GM21825 (cell line): ENCODE measurements around the gene SLC7A14.

Experiments
- ATAC-seq: cut with Tn5 transposase; IDR thresholded peaks from one replicate; pipeline ENCODE4 v1.9.1; 2021; ENCODE audit warnings: mild to moderate bottlenecking, moderate library complexity; ENCODE audit not compliant: unreplicated experiment

SLC7A14 gene

DNA sequence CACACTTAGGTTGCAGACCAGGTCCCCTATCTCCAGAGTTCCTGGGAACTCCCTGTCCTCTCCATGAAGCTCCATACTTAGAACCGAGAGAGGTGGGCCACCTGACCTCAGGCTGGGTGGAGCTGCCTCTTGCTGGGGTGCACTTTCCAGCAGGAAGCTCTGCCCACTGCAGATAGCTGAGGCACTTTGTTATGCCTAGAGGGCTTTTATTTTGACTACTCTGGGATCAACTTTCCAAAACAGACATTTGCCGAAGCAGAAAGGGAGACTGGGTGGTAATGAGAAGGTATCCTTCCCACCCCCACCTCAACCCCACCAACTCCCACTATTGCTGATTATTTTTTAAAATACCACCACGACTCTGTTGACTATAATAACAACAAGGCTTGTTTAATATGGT is 112.5 kb downstream of the SLC7A14 start:
- no peak for ATAC-seq

DNA sequence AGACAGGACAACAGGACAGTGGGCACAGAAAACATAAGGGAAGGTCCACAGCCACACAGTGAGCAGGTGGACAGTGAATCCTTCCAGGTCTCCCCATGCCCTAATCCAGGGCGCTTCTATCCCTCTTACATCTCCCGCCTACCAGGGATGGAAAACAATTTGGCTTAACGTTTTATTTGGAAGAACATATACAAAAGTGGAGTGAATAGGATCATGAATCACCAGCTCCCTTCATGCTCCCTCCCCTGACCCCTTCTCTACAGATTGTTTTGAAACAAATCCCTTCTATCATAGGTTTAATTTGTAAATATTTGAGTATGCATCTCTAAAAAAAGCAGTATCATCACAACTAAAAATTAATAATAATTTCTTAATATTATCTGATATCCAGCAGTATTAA is 114.7 kb downstream of the SLC7A14 start:
- ATAC-seq: no peak

DNA sequence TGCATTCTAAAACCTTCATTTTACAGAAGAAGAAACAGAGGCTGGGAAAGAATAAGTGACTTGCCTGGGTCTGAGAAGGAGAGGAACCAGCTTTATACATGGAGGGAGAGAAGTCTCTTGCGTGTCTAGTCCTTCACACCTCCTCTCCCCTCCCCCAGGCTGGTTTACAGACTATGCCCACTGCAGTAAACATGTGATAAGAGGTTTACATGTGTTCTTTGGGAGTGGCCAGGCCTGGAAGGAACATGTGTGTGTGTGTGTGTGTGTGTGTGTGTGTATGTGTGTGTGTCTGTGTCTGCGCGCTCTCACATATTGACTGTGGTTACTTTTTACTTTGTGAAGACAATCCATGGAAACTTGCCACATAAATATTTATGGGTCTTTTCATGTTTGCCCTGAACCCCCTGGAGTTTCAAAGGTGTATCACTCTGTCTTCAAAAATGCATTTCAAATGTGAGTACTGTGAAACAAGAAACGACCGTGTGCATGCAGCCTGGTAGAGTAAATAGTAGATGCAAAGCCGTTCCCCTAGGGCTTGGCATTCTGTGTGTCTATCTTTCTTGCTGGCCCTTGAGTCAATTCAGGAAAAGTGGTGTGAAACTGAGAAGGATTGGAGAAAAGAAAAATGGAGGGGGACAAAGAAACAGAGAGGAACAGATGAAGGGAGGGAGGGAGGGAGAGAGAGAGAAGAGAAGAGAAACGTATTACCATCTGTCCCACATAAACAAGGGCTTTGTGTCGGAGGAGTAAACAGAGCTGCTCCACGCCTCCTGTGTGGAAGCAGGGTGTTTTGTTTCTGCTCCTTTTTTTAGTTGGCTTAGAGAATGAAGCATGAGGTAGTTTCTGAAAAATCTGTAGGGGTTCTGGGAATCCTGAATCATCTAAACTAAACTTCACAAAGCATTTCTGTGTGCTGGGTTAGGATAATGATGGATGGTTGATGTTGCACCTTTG is 115.5 kb downstream of the SLC7A14 start:
- ATAC-seq: no peak

DNA sequence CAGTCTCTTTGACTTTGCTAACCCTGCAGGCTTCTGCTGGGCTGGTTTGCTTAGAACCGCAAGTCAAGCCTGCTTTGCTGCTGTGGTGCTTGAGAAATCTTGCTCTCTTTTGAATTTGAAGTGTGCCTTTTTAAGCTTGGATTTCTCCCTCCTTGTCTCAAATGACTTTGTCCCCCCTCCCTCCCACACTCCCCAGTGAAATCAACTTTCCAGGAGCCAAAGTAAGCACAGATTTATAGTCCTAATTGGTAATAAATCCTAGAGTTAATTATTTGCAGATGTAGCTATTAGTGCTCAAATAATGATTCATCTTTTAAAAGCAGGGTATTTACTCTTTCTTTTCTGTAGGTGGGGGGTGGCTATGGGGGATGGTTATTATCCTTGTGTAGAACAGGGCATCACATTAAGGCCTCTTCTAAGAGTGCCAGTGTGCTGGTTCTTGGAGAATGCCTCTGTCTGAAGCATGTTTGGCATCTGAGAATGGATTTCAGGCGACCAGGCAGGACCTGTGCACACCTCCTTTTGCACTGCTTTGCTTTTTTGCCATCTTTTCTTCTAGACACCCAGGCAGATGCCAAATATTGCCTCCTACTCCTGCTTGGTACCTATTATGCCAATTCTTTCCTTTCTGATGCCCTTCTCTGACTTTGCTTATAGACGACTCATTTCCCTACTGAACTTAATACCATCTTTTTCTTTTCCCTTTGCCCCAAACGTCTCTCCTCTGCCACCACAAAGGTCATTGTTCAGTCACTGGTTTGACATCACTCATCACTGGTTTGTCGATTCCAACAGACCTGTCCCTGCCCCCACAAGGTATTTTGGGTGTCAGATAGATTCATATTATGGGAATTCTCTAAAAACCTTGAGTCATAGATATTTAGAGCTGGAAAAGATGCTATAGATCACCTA is 116.5 kb downstream of the SLC7A14 start:
- ATAC-seq: no peak

GRCh38 chr3:170467571-170468147 is 118.2 kb downstream of the SLC7A14 start:
- no peak for ATAC-seq

DNA sequence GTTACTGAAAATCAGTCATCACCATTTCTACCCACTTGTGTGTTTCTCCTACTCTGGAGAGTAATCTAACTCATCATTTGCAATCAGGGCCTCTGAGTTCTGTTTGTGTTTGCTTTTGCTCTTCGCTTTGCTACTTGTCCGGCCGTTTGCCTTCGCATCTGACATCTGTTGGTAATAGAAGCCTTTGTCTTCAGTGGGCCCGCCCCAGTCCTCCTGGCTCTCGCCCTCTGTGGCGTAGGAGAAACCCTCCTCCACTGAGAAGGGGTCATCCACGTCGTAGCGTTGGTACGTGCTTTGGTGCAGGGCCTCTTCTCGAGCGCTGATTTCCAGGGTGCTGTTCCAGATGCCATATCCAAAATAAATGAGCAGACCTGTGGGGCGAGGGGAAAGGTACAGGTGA is 118.9 kb downstream of the SLC7A14 start:
- no peak for ATAC-seq

DNA sequence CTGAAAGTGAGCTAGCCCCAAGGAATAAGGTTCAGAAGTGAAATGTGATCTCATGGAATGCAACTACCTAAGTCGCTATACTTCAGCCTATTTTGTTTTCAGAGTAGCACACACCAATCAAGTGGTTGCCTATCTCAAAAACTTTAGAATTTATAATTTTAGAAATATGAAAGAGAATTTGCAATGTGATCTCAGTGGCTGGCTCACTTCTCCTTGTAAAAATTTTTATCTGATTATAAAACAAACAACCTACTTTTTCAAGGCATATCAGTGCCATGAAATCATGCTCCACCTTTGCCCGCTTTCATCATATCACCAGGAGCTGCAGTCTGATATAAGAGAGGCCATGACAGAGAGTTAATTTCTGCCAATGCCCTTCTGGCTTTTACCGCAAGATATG is 119.9 kb downstream of the SLC7A14 start:
- no peak for ATAC-seq

DNA sequence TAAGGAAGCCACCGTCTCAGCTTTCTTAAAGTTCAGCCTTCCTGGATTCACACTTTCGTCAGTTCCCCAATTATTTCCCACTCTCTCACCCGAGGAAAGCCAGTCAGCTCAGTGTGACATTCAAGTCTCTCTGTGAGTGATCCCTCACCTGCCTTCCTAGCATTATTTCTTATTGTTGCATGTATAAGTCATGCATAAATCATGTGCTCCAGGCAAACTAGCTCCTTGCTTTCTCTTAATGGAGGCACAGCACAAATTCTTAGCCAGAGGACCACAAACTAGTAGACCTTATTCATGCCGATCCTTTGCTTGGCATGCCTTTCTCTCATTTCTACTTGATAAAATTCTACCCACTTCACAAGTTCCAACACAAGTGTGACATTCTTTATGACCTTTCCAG is 122.9 kb downstream of the SLC7A14 start:
- no peak for ATAC-seq

GRCh38 chr3:170458285-170458684 is 127.6 kb downstream of the SLC7A14 start:
- ATAC-seq: no peak

- no peak for ATAC-seq
These were observed 131.4 kb downstream of the SLC7A14 start for GRCh38 chr3:170454509-170454908.

- no peak for ATAC-seq
These were observed 135.8 kb downstream of the SLC7A14 start for GRCh38 chr3:170450039-170450438.

DNA sequence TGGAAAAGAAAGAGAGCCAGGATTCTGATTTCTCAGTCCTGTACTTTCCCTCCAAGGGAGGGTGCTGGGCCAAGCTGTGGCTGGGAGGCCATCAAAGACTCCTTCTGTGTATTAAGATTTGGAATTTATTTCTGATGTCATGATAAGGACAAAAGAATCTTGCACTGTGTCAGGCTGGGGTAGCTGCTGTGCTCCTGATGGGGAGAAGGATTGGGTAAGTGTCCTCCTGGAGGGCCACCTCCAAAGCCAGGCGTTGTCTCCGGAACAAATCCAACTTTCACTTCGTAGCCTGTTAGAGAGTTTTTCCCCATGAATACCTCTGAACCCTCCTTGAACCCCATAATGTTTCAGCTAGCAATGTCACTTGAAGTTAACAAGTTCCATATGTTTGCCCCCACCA is 137.3 kb downstream of the SLC7A14 start:
- no peak for ATAC-seq

GRCh38 chr3:170443457-170443856 is 142.4 kb downstream of the SLC7A14 start:
- ATAC-seq: no peak

DNA sequence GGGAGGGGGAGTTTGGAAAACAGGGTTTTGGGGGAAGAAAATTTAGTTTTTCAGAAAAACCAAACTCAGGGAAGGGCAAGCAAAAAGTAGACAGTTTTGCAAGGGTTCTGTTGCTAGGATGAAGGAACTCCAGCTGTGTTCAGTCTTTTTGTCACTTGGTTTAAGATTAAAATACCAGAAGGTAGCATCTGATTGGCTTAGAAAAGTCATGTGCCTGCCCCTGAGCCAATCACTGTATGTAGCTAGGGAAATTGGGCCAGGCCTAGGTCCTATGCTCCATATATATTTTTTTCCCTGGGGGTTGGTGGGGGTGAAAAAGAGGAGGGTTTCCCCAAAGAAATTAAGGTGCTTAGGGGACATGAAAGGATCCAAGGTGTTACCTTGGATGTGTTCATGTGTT is 142.9 kb downstream of the SLC7A14 start:
- no peak for ATAC-seq

- no peak for ATAC-seq
These were observed 144.5 kb downstream of the SLC7A14 start for GRCh38 chr3:170441412-170441811.

DNA sequence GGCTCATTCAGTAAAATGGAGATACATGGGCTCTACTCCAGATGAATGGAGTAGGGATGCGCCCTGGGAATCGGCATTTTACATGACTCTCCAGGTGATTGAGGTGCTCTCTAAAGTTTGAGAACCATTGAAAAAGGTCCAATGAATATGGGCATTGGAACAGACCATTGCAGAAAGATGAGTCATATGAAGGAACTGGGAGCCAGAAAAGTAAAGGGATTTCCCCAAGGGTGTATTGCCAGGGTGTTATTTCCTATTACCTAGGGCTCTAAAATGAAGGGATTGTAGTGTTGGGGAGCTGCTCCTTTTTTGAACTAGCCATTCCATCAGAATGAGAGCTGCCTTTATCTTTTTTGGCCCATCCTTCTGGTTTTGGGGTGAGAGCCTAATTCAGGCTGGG is 145.5 kb downstream of the SLC7A14 start:
- ATAC-seq: no peak

GRCh38 chr3:170438836-170439235 is 147.0 kb downstream of the SLC7A14 start:
- ATAC-seq: no peak

DNA sequence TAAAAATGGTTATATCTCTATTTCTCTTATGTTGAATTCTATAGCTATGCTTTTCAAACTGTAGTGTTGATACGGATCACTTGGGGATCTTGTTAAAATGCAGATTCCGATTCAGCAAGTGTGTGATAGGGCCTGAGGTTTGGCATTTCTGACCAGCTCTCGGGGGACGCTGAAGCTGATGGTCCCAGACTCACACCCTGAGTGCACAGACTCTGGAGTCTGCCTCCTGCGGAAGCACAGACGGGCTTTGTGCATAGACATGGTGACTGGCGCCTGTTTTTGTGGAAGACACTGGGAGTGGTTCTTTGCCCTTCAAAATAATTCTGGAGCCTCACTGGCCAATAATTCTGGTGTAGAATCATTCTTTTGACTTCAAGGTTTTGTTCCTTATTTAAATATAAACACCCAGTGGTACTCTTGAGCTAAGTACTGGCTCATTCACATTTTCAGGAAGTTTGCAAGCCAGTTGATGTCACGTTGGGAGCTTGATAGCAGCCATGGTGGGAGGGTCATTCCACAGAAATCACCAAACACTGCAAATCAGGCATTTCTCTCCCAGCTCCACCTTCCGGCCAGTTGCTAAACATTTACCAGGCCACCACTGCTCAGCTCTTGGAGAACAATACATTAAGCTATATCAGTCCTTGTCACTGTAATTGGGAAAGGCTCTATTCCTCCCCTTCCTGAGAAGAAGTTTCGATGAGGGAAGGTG is 148.0 kb downstream of the SLC7A14 start:
- no peak for ATAC-seq

DNA sequence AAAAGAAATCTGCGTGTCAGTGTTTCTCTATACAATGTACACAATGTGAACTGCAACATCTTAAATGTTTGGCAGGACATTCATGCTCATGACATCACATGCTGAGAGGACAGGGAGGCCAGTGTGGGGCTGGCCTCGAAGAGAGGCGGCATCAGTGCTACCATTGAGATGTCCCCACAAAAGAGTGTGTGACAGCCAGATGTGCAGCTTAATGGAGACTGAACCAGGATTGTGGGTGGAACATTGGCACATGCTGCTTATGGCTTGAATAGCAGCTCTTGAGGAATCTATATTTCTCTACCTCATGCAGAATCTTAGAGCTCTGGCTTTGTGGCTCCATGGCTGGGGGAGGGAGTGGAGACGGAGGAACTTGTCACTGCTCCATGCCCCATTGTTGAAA is 148.7 kb downstream of the SLC7A14 start:
- no peak for ATAC-seq

DNA sequence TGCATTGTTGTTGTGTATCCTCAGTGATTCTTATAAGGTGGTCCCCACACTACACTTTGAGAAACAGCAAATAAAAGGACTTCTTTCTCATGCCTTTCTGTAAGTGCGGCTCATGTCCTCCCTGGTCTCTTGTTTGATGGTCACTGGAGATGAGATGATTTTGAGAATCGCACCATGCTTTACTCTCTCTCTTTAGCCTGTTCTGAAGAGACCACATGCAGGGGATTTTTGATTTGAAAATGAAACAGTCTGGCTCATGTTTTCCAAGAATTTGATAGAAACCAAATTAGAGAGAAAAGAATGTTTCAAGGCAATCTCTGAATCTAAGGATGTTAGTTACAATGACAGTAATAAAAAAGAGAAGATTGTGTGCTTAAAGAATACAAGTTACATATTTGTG is 149.2 kb downstream of the SLC7A14 start:
- ATAC-seq: no peak

GRCh38 chr3:170432416-170432815 is 153.5 kb downstream of the SLC7A14 start:
- ATAC-seq: no peak
